T-helper 22 cell (primary cell): Measurements from ENCODE around the gene HAAO.

Experiments used
- DNase-seq: peaks from one replicate; pipeline ENCODE4 v3.0.0-alpha.2; 2020; ENCODE audit warnings: low read depth

Gene HAAO

GRCh38 chr2:42767899-42768705 is 24.3 kb downstream of the HAAO start:
- no peak for DNase-seq

DNA sequence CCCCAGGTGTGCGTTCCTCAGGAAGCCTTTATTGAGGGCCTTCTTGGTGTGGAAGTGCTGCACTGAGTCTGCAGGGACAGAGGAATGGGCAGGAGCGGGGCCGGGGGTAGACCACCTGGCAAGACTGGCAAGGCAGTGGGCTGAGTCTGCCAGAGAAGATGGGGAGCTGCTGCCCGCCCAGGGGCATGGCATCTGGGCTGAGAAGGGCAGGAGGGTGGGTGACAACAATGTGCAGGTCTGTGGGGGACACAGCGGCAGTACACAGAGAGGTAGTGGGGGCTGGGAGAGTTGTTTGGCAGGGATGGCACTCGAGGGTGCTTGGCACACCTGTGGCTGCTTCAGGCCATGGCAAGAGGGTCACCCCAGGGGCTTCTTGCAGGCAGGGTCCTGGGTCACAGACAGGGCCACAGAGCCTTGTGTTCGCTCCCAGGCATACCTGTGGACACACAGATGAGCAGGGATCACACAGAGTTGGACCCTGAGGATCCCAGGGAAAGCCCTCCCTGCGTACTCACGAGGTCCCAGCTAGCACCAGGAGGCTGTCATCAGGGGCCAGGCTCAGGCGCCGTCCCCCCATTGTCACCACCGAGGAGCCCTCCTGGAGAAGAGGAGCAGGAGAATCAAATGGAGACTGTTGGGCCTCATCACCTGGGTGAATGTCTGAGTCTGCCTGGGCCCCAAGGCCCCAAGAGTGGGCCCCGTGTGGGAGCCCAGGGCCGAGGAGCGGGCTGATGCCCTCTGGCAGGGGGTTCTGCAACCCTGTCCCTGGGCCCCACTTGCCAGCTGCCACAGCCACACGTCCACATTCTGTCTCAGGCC is 25.1 kb downstream of the HAAO start:
- no peak for DNase-seq

GRCh38 chr2:42765686-42766085 is 26.7 kb downstream of the HAAO start:
- no peak for DNase-seq

DNA sequence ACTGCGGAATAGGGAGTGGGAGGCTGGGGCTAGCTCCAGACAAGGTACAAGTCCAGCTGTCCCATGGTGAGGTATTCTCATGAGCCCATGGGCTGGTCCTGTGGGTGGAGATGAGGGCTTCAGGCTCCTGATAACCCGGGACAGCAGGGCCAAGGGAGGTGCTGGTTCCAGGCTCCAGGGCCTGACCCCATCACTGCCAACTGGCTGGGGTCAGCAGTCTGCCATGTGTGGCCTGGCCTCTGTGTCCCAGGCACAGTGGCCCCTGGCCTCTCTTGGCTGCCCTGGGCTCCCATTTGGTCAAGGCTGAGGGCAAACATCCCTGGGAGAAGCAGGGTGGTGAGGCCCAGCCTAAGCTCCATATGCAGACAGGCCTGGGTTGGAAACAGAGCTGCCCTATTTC is 27.5 kb downstream of the HAAO start:
- DNase-seq = no peak

DNA sequence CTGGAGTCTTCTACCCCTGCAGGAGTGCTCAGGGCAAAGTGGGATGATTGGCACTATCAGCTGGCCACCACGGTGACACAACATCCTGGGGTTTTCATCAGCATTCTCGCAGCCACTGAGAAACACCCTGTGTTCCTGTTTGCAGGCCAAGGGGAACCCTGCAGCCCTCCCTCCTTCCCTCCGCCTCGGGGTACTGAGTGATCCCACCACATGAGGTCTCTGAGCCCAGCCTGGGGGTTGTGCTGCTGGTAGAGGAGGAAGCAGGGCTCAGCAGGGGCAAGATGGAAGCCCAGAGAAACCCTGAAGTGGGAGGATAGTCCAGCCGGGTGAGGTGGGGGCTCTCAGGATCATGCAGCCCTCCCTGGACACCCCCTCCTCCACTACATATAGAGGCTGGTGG is 28.3 kb downstream of the HAAO start, which contains the start of gene OXER1:
Gene OXER1, minus strand, starts transcription at position 40 of the 400 bp plus-strand sequence. CDS start 73 bp downstream, outside the sequence.
- no peak for DNase-seq

DNA sequence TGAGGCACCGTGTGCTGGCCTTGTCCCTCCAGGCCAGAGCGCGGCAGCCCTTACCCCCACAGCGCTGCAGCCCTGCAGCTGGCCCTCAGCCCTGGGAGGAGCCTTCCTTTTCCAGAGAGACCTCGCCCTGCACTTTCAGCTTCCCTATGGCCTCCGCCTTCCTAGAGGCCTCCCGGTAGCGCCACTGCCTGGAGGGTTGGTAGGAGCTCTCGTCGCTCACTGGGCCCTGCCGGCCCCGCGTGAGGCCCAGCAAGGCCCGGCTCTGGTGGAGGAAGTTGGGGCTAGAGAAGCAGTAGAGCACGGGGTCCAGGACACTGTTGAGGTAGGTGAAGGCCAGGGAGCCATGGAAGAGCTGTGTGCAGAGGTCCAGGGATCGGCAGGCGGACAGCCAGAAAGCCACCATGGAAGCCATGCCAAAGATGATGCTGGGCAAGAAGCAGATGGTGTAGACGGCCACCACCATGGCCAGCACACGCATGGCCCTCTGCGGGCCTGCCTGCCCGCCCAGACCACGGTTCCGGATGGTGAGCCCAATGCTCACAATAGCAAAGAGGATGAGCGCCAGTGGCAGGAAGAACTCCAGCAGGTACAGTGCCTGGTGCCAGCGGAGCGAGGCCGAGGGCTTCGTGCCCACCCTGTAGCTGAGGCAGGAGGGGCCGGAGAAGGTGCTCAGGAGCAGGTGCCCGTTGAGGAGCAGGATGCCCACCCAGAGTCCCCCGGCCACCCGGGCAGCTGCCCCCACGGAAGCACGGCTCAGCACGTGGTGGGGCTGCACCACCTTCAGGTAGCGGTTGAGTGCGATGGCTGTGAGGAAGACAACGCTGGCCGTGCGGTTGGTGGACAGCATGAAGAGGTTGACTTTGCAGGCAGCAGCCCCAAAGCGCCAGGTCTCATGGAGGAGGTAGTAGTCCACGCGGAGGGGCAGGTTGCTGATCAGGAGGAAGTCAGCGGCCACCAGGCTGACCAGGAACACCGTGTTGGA is 29.3 kb downstream of the HAAO start:
- DNase-seq = no peak

DNA sequence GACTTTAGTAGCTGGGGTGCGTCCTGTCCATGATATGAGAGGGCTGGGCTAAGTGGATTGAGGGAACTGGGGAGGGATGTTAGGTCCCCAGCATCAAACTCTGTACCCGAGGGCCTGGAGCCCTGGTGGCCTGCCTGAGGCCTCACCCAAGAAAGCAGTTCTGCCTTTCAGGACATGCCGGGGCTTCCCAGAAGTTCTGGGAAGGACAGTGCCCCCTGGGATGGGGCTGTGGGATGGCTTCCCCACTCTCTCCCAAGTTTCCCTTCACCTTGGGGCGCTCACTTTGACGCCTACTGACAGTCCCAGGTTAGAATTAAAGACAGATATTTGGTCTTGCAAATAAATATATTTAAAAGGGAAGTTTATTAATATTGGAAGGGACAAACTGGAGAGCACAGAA is 30.2 kb downstream of the HAAO start:
- DNase-seq = no peak

- no peak for DNase-seq
Observed at GRCh38 chr2:42761554-42761953, 30.8 kb downstream of the HAAO start.

GRCh38 chr2:42758751-42759150 is 33.6 kb downstream of the HAAO start:
- DNase-seq = no peak

- no peak for DNase-seq
Observed at GRCh38 chr2:42757981-42758740, 34.2 kb downstream of the HAAO start.

- no peak for DNase-seq
Observed at GRCh38 chr2:42756966-42757513, 35.3 kb downstream of the HAAO start.

DNA sequence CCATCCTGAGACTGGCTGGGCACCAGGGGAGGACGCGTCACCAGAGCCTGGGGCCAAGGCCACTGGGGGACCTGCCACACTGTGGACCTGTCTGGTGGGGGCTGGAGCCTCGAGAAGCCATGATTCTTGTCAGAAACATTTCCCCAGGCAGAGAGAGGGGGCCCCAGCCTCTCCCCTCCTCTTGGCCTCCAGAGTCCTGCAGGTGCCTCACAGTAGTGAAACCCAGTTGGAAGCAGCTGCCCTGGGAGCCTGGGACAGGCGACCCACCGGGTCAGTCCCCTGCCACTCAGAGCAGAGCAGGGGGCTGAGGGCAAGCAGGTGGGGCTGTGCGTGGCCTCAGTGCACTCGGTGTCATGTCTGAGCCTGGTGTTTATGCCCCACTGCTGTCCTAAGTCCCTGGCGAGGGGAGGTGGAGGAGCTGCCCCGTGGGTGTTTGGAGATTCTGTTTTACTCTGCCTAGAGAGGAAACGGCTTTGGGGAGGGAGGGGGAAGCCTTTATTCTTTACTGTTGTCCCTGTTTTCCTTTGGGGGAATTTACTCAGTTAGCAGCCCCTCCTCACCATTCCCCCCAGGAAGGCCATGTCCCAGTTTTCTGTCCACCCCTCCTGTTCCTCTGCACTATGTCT is 36.1 kb downstream of the HAAO start:
- no peak for DNase-seq

DNA sequence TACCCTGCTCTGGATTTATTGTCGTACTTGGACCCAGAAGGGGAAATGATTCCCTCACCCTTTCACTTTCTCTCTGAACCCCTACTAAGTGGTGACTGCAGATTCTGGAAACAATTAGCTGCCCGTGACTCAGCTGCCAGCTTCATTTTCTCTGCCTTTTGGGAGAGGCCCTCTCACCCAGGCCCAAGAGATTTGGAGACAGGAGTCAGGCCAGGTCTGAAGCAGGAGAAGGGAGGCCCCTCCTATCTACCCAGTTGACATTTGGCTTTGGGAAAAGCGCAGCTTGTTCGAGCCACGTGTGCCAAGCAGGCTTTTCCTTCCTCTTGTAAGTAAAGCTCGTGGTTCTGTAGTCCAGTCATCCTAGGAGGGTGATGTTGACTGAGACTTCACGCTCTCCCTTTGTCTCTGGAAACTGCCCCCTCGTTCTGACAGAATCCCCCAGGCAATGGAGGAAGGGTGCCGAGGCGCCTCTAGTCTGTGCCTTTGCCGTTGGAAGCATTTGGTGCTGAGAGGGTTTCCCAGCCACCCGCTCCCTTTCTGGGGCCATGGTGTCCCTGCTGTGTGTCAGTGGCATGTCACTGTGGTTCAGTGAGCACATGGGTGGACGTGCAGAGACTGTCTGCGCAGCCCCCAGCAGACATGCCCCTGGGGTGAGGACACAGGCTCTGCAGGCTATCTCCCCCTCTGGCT is 37.0 kb downstream of the HAAO start:
- DNase-seq = no peak

- no peak for DNase-seq
Observed at GRCh38 chr2:42754776-42755140, 37.6 kb downstream of the HAAO start.

DNA sequence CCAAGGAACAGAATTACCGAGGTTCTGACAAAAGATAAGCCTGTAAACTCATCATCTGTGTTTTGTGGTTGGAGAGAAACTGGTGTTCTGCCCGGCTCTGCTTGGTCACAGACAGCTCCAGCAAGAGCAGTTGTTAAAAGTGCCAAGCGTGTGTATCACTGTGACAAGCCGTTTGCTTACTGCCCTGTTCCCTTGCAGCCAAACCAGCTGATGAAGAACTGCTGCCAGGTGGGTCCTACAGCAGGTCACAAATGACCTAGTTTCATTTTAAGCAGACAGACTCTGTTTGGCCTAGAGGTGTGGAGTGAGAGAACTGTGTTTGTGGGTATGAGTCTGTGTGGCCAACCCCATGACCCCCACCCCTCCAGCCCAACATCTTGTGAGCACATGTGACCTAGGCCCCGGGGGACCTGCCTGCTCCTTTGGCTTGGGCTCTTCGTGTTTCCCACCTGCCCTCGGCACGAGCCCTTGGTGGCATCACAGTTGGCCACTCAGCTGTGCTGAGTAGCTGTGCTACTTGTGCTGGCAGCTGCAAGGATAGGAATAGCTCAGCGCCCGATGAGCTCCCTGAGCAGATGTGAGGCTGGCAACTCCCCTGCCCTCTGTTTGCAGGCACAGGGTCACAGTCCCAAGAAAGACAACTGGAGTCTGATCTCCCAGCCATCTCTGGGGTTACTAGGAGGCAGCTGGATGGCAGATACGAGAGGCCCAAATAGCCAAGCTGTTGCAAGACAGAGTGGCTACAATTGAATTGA is 38.2 kb downstream of the HAAO start:
- DNase-seq = no peak

DNA sequence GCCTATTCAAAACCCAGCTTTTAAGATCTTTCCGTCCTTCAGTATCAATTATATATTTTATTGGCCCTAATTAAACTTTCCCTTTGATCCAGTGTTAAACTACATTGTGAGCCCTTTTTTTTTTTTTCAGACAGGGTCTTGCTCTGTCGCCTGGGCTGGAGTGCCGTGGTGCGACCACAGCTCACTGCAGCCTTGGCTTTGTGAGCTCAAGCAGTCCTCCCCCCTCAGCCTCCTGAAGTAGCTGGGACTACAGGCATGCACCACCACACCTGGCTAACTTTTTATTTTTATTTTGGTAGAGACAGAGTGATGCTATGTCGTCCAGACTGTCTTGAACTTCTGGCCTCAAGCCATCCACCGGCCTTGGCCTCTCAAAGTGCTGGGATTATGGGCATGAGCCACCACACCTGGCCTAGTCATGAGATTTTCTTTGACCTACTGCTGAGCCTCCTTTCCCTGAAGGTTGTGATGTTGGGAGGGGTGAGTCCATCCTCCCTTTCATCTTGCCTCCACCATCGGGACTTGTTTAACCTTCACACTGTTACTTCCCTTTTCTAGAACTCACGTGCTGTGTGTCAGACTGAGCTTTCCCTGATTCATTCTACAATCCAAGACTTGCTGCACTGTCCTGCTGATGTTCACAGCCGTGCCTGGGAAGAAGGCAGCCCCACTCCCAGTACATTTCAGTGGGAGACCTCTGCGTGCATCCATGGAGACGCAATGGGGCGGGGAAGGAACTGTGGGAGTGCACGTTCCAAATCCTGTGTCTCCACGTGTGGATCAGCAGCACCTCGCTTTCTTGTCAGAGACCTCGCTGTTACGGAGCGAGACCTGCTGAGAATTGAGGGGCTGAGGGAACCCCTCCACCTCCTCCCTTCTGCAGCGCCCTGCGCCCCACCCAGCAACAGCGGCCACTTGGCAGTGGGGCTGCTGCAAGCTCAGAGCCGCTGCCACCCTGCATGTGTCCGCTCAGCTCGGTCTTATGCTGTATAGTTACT is 39.3 kb downstream of the HAAO start:
- DNase-seq = no peak

GRCh38 chr2:42752314-42752713 is 40.1 kb downstream of the HAAO start:
- no peak for DNase-seq

DNA sequence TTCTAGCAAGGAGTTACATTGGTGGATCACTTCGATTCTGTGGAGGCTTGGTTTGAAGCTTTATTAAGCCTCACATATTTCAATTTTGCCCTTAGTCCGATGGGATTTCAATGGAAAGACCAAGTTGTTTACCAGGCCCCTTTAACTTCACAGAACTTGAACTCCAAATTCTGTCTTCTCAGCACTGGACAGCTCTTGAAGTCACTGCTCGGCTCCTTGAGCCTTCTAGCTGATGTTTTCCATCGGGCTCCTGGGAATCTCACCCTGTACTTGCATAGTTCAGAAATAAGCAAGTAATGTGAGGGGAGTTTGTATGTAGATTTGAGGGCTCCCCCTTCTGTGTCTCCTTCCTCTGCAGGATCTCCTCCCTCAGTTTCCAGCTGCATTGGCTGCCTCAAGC is 43.5 kb downstream of the HAAO start:
- DNase-seq = no peak
